H9 (cell line): ENCODE measurements around the gene IFNGR1. TPM values are rescaled to one million over a fixed set of nuclear protein-coding genes. Genes with fewer than 3 reads are reported as not detected.

Source experiments
- DNase-seq: peaks from one replicate; pipeline ENCODE4 v3.0.0-alpha.2; 2017
- H2AFZ ChIP-seq: one replicate; pipeline ENCODE4 v1.6.1; 2013; ENCODE audit warnings: mild to moderate bottlenecking, low read length, control low read depth, moderate library complexity
- H2AK5ac ChIP-seq: 2 replicates; pipeline ENCODE4 v1.6.1; 2013; ENCODE audit warnings: low read length, control low read depth, mixed read lengths; ENCODE audit not compliant: insufficient read length
- H2BK120ac ChIP-seq: one replicate; pipeline ENCODE4 v1.6.1; 2013; ENCODE audit warnings: low read depth, mild to moderate bottlenecking, low read length, control low read depth, inconsistent platforms; ENCODE audit not compliant: poor library complexity, severe bottlenecking
- H2BK12ac ChIP-seq: 2 replicates; pipeline ENCODE4 v1.6.1; 2013; ENCODE audit warnings: low read length, control low read depth, mixed read lengths, low read depth; ENCODE audit not compliant: insufficient read length
- H2BK15ac ChIP-seq: 2 replicates; pipeline ENCODE4 v1.6.1; 2013; ENCODE audit warnings: low read depth, low read length, control low read depth
- H2BK20ac ChIP-seq: one replicate; pipeline ENCODE4 v1.6.1; 2013; ENCODE audit warnings: low read depth, mild to moderate bottlenecking, low read length, control low read depth, inconsistent platforms; ENCODE audit not compliant: poor library complexity, severe bottlenecking
- H2BK5ac ChIP-seq: 2 replicates; pipeline ENCODE4 v1.6.1; 2013; ENCODE audit warnings: low read length, control low read depth, mixed read lengths; ENCODE audit not compliant: insufficient read length
- H3K14ac ChIP-seq: 2 replicates; pipeline ENCODE4 v1.6.1; 2013; ENCODE audit warnings: low read length, control low read depth; ENCODE audit not compliant: insufficient read depth
- H3K18ac ChIP-seq: 2 replicates; pipeline ENCODE4 v1.6.1; 2013; ENCODE audit warnings: low read depth, mild to moderate bottlenecking, mixed read lengths, low read length, control low read depth; ENCODE audit not compliant: insufficient read length
- H3K23ac ChIP-seq: 2 replicates; pipeline ENCODE4 v1.6.1; 2013; ENCODE audit warnings: low read length, control low read depth, mixed read lengths, low read depth; ENCODE audit not compliant: insufficient read length
- H3K23me2 ChIP-seq: 2 replicates; pipeline ENCODE4 v1.6.1; 2013; ENCODE audit warnings: low read depth, mild to moderate bottlenecking, mixed read lengths, low read length, control low read depth; ENCODE audit not compliant: insufficient read length, poor library complexity, severe bottlenecking
- H3K27ac ChIP-seq: 2 replicates; pipeline ENCODE4 v1.5.1; 2013; ENCODE audit warnings: low read length, control low read depth, mixed read lengths, low read depth; ENCODE audit not compliant: insufficient read length
- H3K27me3 ChIP-seq: 2 replicates; pipeline ENCODE4 v1.6.1; 2013; ENCODE audit warnings: low read length, control low read depth, inconsistent platforms; ENCODE audit not compliant: insufficient read depth
- H3K4ac ChIP-seq: 2 replicates; pipeline ENCODE4 v1.6.1; 2013; ENCODE audit warnings: low read depth, mild to moderate bottlenecking, control low read depth, inconsistent platforms, low read length, moderate library complexity
- H3K4me1 ChIP-seq: 2 replicates; pipeline ENCODE4 v1.6.1; 2013; ENCODE audit warnings: low read length, control low read depth, inconsistent platforms; ENCODE audit not compliant: insufficient read depth
- H3K4me2 ChIP-seq: 2 replicates; pipeline ENCODE4 v1.6.1; 2013; ENCODE audit warnings: low read length, control low read depth, mixed read lengths; ENCODE audit not compliant: insufficient read length, insufficient read depth
- H3K56ac ChIP-seq: 2 replicates; pipeline ENCODE4 v1.6.1; 2013; ENCODE audit warnings: low read depth, mild to moderate bottlenecking, mixed read lengths, low read length, control low read depth; ENCODE audit not compliant: insufficient read length
- H3K79me1 ChIP-seq: 2 replicates; pipeline ENCODE4 v1.6.1; 2013; ENCODE audit warnings: low read depth, mild to moderate bottlenecking, moderate library complexity, low read length, control low read depth, inconsistent platforms; ENCODE audit not compliant: insufficient read depth, poor library complexity, severe bottlenecking
- H3K79me2 ChIP-seq: 2 replicates; pipeline ENCODE4 v1.6.1; 2013; ENCODE audit warnings: low read length, control low read depth, inconsistent platforms; ENCODE audit not compliant: insufficient read depth
- H3K9ac ChIP-seq: 2 replicates; pipeline ENCODE4 v1.6.1; 2013; ENCODE audit warnings: low read length, control low read depth, mixed read lengths; ENCODE audit not compliant: insufficient read length; ENCODE audit errors: extremely low read depth
- H3K9me3 ChIP-seq: one replicate; pipeline ENCODE4 v1.6.1; 2013; ENCODE audit warnings: low read depth, low read length, inconsistent platforms; ENCODE audit not compliant: control insufficient read depth
- H3T11ph ChIP-seq: one replicate; pipeline ENCODE4 v1.6.1; 2013; ENCODE audit warnings: mild to moderate bottlenecking, low read length, control low read depth, inconsistent platforms
- H4K20me1 ChIP-seq: one replicate; pipeline ENCODE4 v1.6.1; 2013; ENCODE audit not compliant: control insufficient read depth, insufficient read length, insufficient read depth
- H4K5ac ChIP-seq: 2 replicates; pipeline ENCODE4 v1.6.1; 2013; ENCODE audit warnings: low read depth, mild to moderate bottlenecking, mixed read lengths, low read length, control low read depth; ENCODE audit not compliant: insufficient read length
- H4K8ac ChIP-seq: replicated peaks from 2 replicates; pipeline ENCODE4 v1.6.1; 2013; ENCODE audit warnings: low read length, control low read depth, mixed read lengths, low read depth; ENCODE audit not compliant: insufficient read length
- H4K91ac ChIP-seq: 2 replicates; pipeline ENCODE4 v1.6.1; 2013; ENCODE audit warnings: low read depth, mild to moderate bottlenecking, moderate library complexity, mixed read lengths, low read length, control low read depth; ENCODE audit not compliant: insufficient read length
- H3K27ac Mint-ChIP-seq, 3 experiments: 2 replicates in 2 of 3; 3 replicates in 1 of 3; pipeline ENCODE4 v1.8.0; 2020 to 2021; ENCODE audit warnings: mixed read lengths in 3 of 3, mild to moderate bottlenecking in 1 of 3, moderate library complexity in 1 of 3
- H3K27me3 Mint-ChIP-seq: 2 replicates; pipeline ENCODE4 v1.8.0; 2021; ENCODE audit warnings: low read depth, mild to moderate bottlenecking, moderate library complexity, mixed read lengths
- H3K36me3 Mint-ChIP-seq, 3 experiments: 2 replicates in 2 of 3; 3 replicates in 1 of 3; pipeline ENCODE4 v1.8.0; 2020 to 2021; ENCODE audit warnings: low read depth in 3 of 3, mixed read lengths in 3 of 3; ENCODE audit not compliant: insufficient read depth in 1 of 3
- H3K4me1 Mint-ChIP-seq, 2 experiments: 2 replicates each; pipeline ENCODE4 v1.8.0; 2020; ENCODE audit warnings: mixed read lengths in 2 of 2
- H3K4me3 Mint-ChIP-seq, 2 experiments: 2 replicates in 1 of 2; 3 replicates in 1 of 2; pipeline ENCODE4 v1.8.0; 2020 to 2021; ENCODE audit warnings: mild to moderate bottlenecking in 2 of 2, mixed read lengths in 2 of 2, moderate library complexity in 1 of 2
- H3K9me3 Mint-ChIP-seq, 2 experiments: 2 replicates in 1 of 2; 3 replicates in 1 of 2; pipeline ENCODE4 v1.8.0; 2020; ENCODE audit warnings: mild to moderate bottlenecking in 2 of 2, mixed read lengths in 2 of 2, moderate library complexity in 1 of 2
- CTCF ChIP-seq: fragments of 200-600 bp; sonication (generic); conservative IDR thresholded peaks from 3 replicates; pipeline ENCODE4 v1.8.0; 2021; ENCODE audit warnings: antibody characterized with exemption, mild to moderate bottlenecking
- WGBS: extraction: QIAGEN DNeasy Blood & Tissue Kit; methylation state at CpG from one replicate; pipeline ENCODE4 v1.1.7; 2013; ENCODE audit warnings: missing lambda C conversion rate, low lambda C conversion rate, mixed read lengths; ENCODE audit not compliant: insufficient read length; ENCODE audit errors: extremely low coverage; 5-methylcytosine and 5-hydroxymethylcytosine counted together
- total RNA-seq: library from RNA; stranded (reverse); gene quantifications from 2 replicates; pipeline ENCODE4 v1.2.1, GENCODE V29; 2021

Gene IFNGR1
- total RNA-seq, 1 experiment from 2014 or later: 32.2 TPM

- Histone ChIP-seq H4K91ac (no peak overlapping the region), H3T11ph (no peak overlapping the region), H3K27ac (no peak overlapping the region), H3K9me3 (no peaks in the 10 kb centered on the region), H4K8ac (no peak overlapping the region), H3K18ac (no peak overlapping the region), H3K79me2 (no peaks in the 10 kb centered on the region), H3K56ac (no peak overlapping the region), H3K79me1 (no peaks in the 10 kb centered on the region), H3K4me2 (no peak overlapping the region), H2BK20ac (no peak overlapping the region), H2BK12ac (no peak overlapping the region), H2BK15ac (no peak overlapping the region), H3K4me1 (no peaks in the 10 kb centered on the region), H3K23ac (no peak overlapping the region), H3K9ac (no peak overlapping the region), H2BK5ac (no peak overlapping the region), H3K27me3 (no peaks in the 10 kb centered on the region), H2BK120ac (no peak overlapping the region), H3K4ac (no peak overlapping the region), H3K14ac (no peak overlapping the region), H2AFZ (no peak overlapping the region), H3K23me2 (no peaks in the 10 kb centered on the region), H4K20me1 (no peaks in the 10 kb centered on the region), H2AK5ac (no peak overlapping the region), H4K5ac (no peak overlapping the region)
- WGBS: no CpG with 5 or more reads among the region's 7 CpGs
- Mint-ChIP-seq H3K27me3 (peaks cover 3% of the 10 kb centered on the region; the same call in 1 of the 2 replicates), H3K4me3 (no peak overlapping the region), H3K9me3 (peaks cover 0 to 2% of the 10 kb centered on the region in 2 experiments; a peak in 1 of 5 replicates), H3K36me3 (no peaks in the 10 kb centered on the region), H3K27ac (no peak overlapping the region), H3K4me1 (no peaks in the 10 kb centered on the region)
- no peak for TF ChIP-seq CTCF
- no peak for DNase-seq
These were observed 46.5 kb upstream of the IFNGR1 start for GRCh38 chr6:137265561-137266308.
